ENCODE results near the gene ACOT13. TPM values are rescaled to one million over a fixed set of nuclear protein-coding genes. Genes with fewer than 3 reads are reported as not detected.

ACOT13 gene
- total and polyA plus RNA-seq, 2 of the 8 experiments (the other 6 are each of a cell fraction or from before 2014, with no cell fraction given), result 27.6 to 40.6 TPM

DNA sequence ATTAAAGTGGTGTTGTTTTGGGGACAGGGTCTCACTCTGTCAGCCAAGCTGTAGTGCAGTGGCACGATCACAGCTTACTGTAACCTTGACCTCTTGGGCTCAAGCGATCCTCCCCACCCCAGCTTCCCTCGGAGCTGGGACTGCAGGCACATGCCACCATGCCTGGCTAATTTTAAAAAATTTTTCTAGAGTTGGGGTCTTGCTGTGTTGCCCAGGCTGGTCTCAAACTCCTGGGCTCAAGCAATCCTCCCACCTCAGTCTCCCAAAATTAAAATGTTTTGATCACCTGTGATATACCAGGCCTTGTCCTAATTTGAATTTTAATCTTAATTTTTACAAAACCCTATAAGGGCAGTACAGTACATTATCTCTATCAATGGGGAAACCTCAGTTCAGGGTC is 25.5 kb downstream of the ACOT13 start:
- H4K8ac ChIP-seq (ENCODE audit: extremely low read depth, insufficient read depth, low read length), result no peak overlapping the region
- H2AK5ac ChIP-seq (ENCODE audit: low read depth, low read length), result no peak overlapping the region
- no peak overlapping the region for H3K4me3 ChIP-seq (ENCODE audit: extremely low read depth in 1 of 4, insufficient read depth in 2 of 4, low read depth in 3 of 4, low read length in 4 of 4)
- no peak overlapping the region for H3K14ac ChIP-seq (ENCODE audit: insufficient read length)
- H3K9ac ChIP-seq (replicated peaks in 1 of 4; ENCODE audit: extremely low read depth in 1 of 4, low read depth in 3 of 4, low read length in 3 of 4), result no peak overlapping the region
- H3K27me3 ChIP-seq (replicated peaks in 1 of 4; ENCODE audit: control insufficient read depth in 3 of 4, extremely low read depth in 1 of 4, insufficient read depth in 3 of 4, low read length in 3 of 4), result no peaks in the 10 kb centered on the region
- H3K27ac ChIP-seq (ENCODE audit: low read depth, low read length), result no peak overlapping the region
- 91% methylated on average over 3 of the region's 3 CpGs; no CpG with 5 or more reads in 1 of the 2 experiments for WGBS, 2 experiments (ENCODE audit: extremely low coverage in 1 of 2, insufficient coverage in 1 of 2, insufficient read length in 1 of 2, insufficient replicate concordance in 2 of 2, low coverage in 1 of 2, low lambda C conversion rate in 2 of 2, missing lambda C conversion rate in 1 of 2)
- no peaks in the 10 kb centered on the region for H3K79me1 ChIP-seq (ENCODE audit: low read depth, low read length)
- CTCF ChIA-PET (ENCODE audit: partially characterized antibody), result interaction anchor here (1.4 to 3.7 kb wide), 4 partner anchors 26 to 168 kb away, joined by 5 to 23 read pairs (median 8); partner anchors contain the start of genes ACOT13 and TDP2
- no peak overlapping the region for H2BK20ac ChIP-seq (ENCODE audit: low read length)
- no peaks in the 10 kb centered on the region for H3K4me1 ChIP-seq (replicated peaks in 1 of 4; ENCODE audit: control insufficient read depth in 3 of 4, insufficient read depth in 4 of 4, low read length in 3 of 4)
- H3K9me3 ChIP-seq (ENCODE audit: insufficient read depth in 2 of 2, low read depth in 1 of 2, low read length in 1 of 2), result no peaks in the 10 kb centered on the region
- H3K79me2 ChIP-seq (ENCODE audit: control insufficient read depth in 1 of 2, insufficient read depth in 2 of 2, low read length in 2 of 2), result no peaks in the 10 kb centered on the region
- H4K5ac ChIP-seq (ENCODE audit: insufficient read length, low read depth, low read length), result no peak overlapping the region
- no peak overlapping the region for H2BK120ac ChIP-seq (replicated peaks; ENCODE audit: low read depth, low read length)
- H2AFZ ChIP-seq (ENCODE audit: low read length), result no peak overlapping the region
- no peak overlapping the region for H3K18ac ChIP-seq (ENCODE audit: extremely low read depth, low read length)
- no peak overlapping the region for H2BK12ac ChIP-seq (ENCODE audit: low read depth, low read length)
- POLR2A ChIA-PET (ENCODE audit: partially characterized antibody), result interaction anchor here (0.6 to 2.5 kb wide), 5 partner anchors 10 to 112 kb away, joined by 3 to 10 read pairs (median 4); no protein-coding TSS in a partner anchor
- H4K91ac ChIP-seq (replicated peaks; ENCODE audit: insufficient read length, low read length), result no peak overlapping the region
- H3K23ac ChIP-seq (ENCODE audit: insufficient read length), result no peak overlapping the region
- H2BK15ac ChIP-seq (ENCODE audit: low read length), result no peak overlapping the region
- no peak overlapping the region for H3K4ac ChIP-seq (replicated peaks; ENCODE audit: insufficient read length, low read depth, low read length)
- H3K23me2 ChIP-seq (ENCODE audit: low read depth, low read length), result no peaks in the 10 kb centered on the region
- H3K4me2 ChIP-seq (ENCODE audit: insufficient read depth in 1 of 2, low read depth in 2 of 2, low read length in 2 of 2), result no peak overlapping the region
- no peak overlapping the region for H3K56ac ChIP-seq (replicated peaks; ENCODE audit: insufficient read length, low read depth, low read length)
- peaks cover 0 to 2% (median 0%) of the 10 kb centered on the region in 4 experiments; a peak in 1 of 8 replicates for H3K36me3 ChIP-seq (ENCODE audit: control insufficient read depth in 2 of 4, insufficient read depth in 4 of 4, low read length in 3 of 4)
- no peaks in the 10 kb centered on the region for H4K20me1 ChIP-seq (replicated peaks in 1 of 2; ENCODE audit: control insufficient read depth in 1 of 2, insufficient read depth in 2 of 2, low read length in 2 of 2)
- FAIRE-seq (no peak), DNase-seq (ENCODE audit: low read depth in 1 of 2, low spot score in 2 of 2) (no peak)
- no peak overlapping the region for H2BK5ac ChIP-seq (ENCODE audit: low read depth, low read length)
- TF ChIP-seq, protein P1, sequence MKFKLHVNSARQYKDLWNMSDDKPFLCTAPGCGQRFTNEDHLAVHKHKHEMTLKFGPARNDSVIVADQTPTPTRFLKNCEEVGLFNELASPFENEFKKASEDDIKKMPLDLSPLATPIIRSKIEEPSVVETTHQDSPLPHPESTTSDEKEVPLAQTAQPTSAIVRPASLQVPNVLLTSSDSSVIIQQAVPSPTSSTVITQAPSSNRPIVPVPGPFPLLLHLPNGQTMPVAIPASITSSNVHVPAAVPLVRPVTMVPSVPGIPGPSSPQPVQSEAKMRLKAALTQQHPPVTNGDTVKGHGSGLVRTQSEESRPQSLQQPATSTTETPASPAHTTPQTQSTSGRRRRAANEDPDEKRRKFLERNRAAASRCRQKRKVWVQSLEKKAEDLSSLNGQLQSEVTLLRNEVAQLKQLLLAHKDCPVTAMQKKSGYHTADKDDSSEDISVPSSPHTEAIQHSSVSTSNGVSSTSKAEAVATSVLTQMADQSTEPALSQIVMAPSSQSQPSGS (IDR thresholded peaks at IDR 0.05; ENCODE audit: low read length), result no peak
- TF ChIP-seq CHD2 (IDR thresholded peaks at IDR 0.05; ENCODE audit: low read length) (no peak), RBBP5 (IDR thresholded peaks at IDR 0.05; ENCODE audit: borderline replicate concordance, low read depth, low read length) (no peak), KDM4A (IDR thresholded peaks at IDR 0.05; ENCODE audit: low read depth, low read length, severe bottlenecking) (no peak), CEBPB (IDR thresholded peaks at IDR 0.05; ENCODE audit: low read depth, low read length) (no peak), JUND (IDR thresholded peaks at IDR 0.05; ENCODE audit: low read length) (no peak), SP2 (IDR thresholded peaks at IDR 0.05; ENCODE audit: low read length) (no peak), SUZ12 (IDR thresholded peaks at IDR 0.05; ENCODE audit: low read length) (no peak), RXRA (IDR thresholded peaks at IDR 0.05; ENCODE audit: insufficient read depth, low read depth, low read length) (no peak), KDM1A (IDR thresholded peaks at IDR 0.05; ENCODE audit: borderline replicate concordance, low read length) (no peak)
